Subcutaneous adipose tissue (tissue), 4 donors: ENCODE measurements around the gene PPP2R5D. TPM values are rescaled to one million over a fixed set of nuclear protein-coding genes. Genes with fewer than 3 reads are reported as not detected.

Experiments used
- total RNA-seq, 4 donors: library from RNA; depleted of rRNA; stranded (reverse); fragments of >200 nt; gene quantifications; one replicate each; pipeline ENCODE4 v1.1.0, GENCODE V29; 2016
- TF ChIP-seq, protein P1 (sequence below): fragments of 450-650 bp; IDR thresholded peaks from one replicate; pipeline ENCODE4 v1.5.1; 2016; ENCODE audit warnings: low read depth, mild to moderate bottlenecking, control low read depth, antibody characterized with exemption, moderate library complexity

The PPP2R5D gene
- total RNA-seq, 4 donors from 2014 or later = 26.7 to 43.1 (median 34.7) TPM

DNA sequence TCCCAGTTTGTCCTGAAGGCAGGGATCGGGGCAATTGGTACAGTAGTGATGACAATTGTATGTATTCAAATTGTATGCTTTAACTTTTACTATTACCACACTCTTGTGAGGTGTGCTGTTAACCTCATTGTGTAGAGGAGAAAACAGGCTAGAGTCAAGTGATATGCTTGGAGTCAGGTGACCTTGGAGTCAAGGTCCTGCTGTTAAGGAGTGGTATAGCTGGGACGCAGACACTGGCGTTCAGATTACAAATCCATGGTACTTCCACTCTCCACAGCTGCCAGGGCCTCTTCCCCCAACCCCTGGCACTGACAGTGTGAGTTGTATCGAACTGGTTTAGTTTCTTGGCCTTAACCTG lies 44.6 kb upstream of the PPP2R5D start:
- TF ChIP-seq, protein P1, sequence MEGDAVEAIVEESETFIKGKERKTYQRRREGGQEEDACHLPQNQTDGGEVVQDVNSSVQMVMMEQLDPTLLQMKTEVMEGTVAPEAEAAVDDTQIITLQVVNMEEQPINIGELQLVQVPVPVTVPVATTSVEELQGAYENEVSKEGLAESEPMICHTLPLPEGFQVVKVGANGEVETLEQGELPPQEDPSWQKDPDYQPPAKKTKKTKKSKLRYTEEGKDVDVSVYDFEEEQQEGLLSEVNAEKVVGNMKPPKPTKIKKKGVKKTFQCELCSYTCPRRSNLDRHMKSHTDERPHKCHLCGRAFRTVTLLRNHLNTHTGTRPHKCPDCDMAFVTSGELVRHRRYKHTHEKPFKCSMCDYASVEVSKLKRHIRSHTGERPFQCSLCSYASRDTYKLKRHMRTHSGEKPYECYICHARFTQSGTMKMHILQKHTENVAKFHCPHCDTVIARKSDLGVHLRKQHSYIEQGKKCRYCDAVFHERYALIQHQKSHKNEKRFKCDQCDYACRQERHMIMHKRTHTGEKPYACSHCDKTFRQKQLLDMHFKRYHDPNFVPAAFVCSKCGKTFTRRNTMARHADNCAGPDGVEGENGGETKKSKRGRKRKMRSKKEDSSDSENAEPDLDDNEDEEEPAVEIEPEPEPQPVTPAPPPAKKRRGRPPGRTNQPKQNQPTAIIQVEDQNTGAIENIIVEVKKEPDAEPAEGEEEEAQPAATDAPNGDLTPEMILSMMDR = no peak

DNA sequence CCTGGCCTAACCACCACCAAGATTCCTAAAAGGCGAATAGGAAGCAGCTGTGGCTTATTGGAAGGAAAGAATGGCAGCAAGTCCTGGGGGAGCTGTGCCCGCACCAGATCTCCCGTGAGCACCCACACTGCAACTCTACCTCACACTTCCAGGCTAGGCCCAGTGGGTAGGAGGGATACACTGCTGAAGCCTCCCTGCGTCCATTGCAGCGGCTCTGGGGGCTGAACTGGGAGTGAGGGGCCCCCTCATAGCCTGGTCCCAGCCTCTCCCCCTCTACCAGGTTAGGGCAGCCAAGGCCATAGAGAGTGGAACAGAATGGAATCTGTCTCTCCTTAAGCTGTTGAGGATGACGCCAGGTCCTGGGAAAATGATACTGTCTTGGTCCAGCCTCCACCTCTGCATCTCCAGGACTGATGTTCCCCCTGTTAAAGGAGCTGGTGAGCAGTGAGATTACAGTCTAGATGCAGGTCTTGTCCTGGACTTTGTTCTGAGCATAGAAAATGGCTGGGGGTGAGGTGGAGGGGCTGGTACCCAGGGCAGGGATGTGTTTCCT lies 43.8 kb upstream of the PPP2R5D start:
- TF ChIP-seq, protein P1 = no peak

DNA sequence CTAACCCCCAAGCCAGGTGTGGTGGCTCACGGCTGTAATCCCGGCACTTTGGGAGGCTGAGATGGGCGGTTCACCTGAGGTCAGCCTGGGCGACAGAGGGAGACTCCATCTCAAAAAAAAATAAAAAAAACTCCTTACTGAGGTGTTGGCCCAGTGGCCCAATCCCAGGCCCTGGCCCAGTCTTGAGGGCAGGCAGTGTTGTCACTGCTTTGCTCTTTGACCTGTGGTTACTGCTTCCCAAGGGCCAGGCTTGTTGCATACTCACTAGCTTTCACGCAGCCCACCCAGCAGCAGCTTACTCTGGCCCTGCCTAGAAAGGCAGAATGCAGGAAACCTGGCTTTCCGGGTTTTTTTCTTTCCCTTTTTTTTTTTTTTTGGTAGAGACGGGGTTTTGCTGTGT lies 41.9 kb upstream of the PPP2R5D start:
- TF ChIP-seq, protein P1 = no peak

DNA sequence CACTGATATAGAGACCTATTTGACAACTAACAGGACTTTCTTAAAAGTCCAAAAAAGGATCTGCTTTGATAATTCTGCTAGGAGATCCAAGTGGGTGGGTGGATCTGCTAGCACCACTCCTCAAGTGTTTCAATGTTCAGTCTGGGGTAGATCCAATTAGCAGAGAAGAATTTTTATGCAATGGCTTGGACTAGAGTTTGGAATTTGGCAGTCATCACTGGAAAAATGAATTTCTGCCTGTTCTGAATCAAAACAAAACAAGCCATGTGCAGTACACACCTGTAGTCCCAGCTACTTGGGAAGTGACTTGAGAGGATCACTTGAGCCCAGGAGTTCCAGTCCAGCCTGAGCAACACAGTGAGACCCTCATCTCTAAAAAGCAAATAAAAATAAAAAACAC lies 36.4 kb upstream of the PPP2R5D start:
- TF ChIP-seq, protein P1 = no peak

DNA sequence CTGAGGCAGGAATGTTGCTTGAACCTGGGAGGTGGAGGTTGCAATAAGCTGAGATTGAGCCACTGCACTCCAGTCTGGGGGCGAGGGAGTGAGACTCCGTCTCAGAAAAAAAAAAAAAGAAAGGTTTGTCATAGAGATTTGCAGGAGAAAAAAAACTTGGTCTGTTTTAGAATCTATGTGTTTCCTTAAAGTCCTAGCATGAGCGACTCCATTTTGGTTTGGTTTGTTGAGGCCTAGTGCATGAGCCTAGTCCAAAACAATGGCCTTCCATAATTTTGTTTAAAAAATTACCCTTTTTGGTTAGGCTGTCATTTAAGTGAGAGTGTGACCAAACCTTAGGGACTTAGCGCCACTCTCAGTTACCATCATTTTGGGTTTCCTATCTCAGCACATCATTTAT lies 32.0 kb upstream of the PPP2R5D start:
- TF ChIP-seq, protein P1 = no peak

DNA sequence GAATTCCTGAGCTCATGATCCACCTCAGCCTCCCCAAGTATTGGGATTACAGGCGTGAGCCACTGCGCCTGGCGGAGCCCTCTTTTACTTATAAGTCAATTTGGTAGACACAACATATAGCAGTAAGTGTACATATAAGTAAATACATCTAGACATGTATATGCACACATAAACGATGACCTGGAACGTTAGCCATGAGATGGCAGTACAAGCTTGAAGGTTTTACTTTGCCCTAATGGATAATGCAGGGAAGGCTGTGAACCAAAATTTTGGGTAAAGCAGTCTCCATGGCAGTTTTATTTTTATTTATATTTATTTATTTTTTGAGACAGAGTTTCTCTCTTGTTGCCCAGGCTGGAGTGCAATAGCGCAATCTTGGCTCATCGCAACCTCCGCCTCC lies 26.2 kb upstream of the PPP2R5D start:
- TF ChIP-seq, protein P1 = no peak

DNA sequence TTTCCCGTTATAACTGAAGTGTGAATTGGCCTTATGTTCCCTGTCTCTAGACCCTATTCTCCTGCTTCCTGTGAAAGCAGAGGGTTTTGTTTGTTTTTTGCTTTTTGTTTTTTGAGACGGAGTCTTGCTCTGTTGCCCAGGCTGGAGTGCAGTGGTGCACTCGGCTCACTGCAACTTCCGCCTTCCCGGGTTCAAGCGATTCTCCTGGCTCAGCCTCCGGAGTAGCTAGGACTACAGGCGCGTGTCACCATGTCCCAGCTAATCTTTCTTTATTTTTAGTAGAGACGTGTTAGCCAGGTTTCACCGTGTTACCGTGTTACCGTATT lies 24.5 kb upstream of the PPP2R5D start:
- TF ChIP-seq, protein P1 = no peak
